Neural progenitor cell (in vitro differentiated cells): ENCODE results near the gene IFITM10. TPM values are rescaled to one million over a fixed set of nuclear protein-coding genes. Genes with fewer than 3 reads are reported as not detected.
A peak's percentile ranks its signal among the peaks of the same experiment; 100 is the strongest.
"Not testable (repeated sequence)": the region's sequence is repeated elsewhere in the genome, so short reads cannot be mapped to it uniquely, and the experiment has no call there.

ENCODE experiments used
- DNase-seq: peaks from one replicate; pipeline ENCODE4 v3.0.0-alpha.2; 2016; ENCODE audit warnings: low spot score
- H2AFZ ChIP-seq: fragments of 200-600 bp; sonication (generic); replicated peaks from 2 replicates; pipeline ENCODE4 v1.6.1; 2016; ENCODE audit warnings: antibody characterized with exemption
- H3F3A ChIP-seq: fragments of 200-600 bp; sonication (generic); 2 replicates; pipeline ENCODE4 v1.6.1; 2016; ENCODE audit warnings: antibody characterized with exemption, low read depth
- H3K27ac ChIP-seq: fragments of 200-600 bp; sonication (generic); 2 replicates; pipeline ENCODE4 v1.5.1; 2016; ENCODE audit warnings: mild to moderate bottlenecking
- H3K27me3 ChIP-seq: fragments of 200-600 bp; sonication (generic); 2 replicates; pipeline ENCODE4 v1.6.1; 2016; ENCODE audit warnings: mild to moderate bottlenecking, moderate library complexity
- H3K36me3 ChIP-seq: fragments of 200-600 bp; sonication (generic); 2 replicates; pipeline ENCODE4 v1.5.1; 2016
- H3K4me1 ChIP-seq: fragments of 200-600 bp; sonication (generic); 2 replicates; pipeline ENCODE4 v1.6.1; 2016; ENCODE audit warnings: mixed run types
- H3K4me2 ChIP-seq: fragments of 200-600 bp; sonication (generic); 2 replicates; pipeline ENCODE4 v1.6.1; 2016
- H3K4me3 ChIP-seq: fragments of 200-600 bp; sonication (generic); 2 replicates; pipeline ENCODE4 v1.5.1; 2016
- H3K79me2 ChIP-seq: fragments of 200-600 bp; sonication (generic); 2 replicates; pipeline ENCODE4 v1.6.1; 2016; ENCODE audit warnings: low read depth
- H3K9ac ChIP-seq: fragments of 200-600 bp; sonication (generic); 2 replicates; pipeline ENCODE4 v1.6.1; 2016
- H3K9me3 ChIP-seq: fragments of 200-600 bp; sonication (generic); 2 replicates; pipeline ENCODE4 v1.5.1; 2016; ENCODE audit warnings: low read depth
- H4K20me1 ChIP-seq: fragments of 200-600 bp; sonication (generic); 2 replicates; pipeline ENCODE4 v1.6.1; 2016; ENCODE audit warnings: low read depth
- H3K27ac Mint-ChIP-seq: 3 replicates; pipeline ENCODE4 v1.8.0; 2021; ENCODE audit warnings: mixed read lengths
- H3K27me3 Mint-ChIP-seq: 2 replicates; pipeline ENCODE4 v1.8.0; 2022; ENCODE audit warnings: low read depth, mild to moderate bottlenecking, inconsistent platforms, moderate library complexity, mixed read lengths; ENCODE audit not compliant: insufficient read depth
- H3K36me3 Mint-ChIP-seq: 3 replicates; pipeline ENCODE4 v1.8.0; 2021; ENCODE audit warnings: mixed read lengths
- H3K4me1 Mint-ChIP-seq: 3 replicates; pipeline ENCODE4 v1.8.0; 2021; ENCODE audit warnings: mixed read lengths
- H3K4me3 Mint-ChIP-seq: 3 replicates; pipeline ENCODE4 v1.8.0; 2021; ENCODE audit warnings: mild to moderate bottlenecking, moderate library complexity, mixed read lengths
- H3K9me3 Mint-ChIP-seq: 3 replicates; pipeline ENCODE4 v1.8.0; 2020; ENCODE audit warnings: mixed read lengths
- EZH2 ChIP-seq: fragments of 200-600 bp; sonication (generic); IDR thresholded peaks from 2 replicates; pipeline ENCODE4 v1.6.1; 2017; ENCODE audit warnings: antibody characterized with exemption, mild to moderate bottlenecking, moderate library complexity
- EZH2phosphoT487 ChIP-seq: fragments of 200-600 bp; sonication (generic); IDR thresholded peaks from 2 replicates; pipeline ENCODE4 v1.6.1; 2017; ENCODE audit warnings: antibody characterized with exemption
- total RNA-seq: library from RNA; depleted of rRNA; stranded (reverse); fragments of >200 nt; gene quantifications from 2 replicates; pipeline ENCODE4 v1.2.3, GENCODE V29; 2015; ENCODE audit warnings: low replicate concordance
- TF ChIP-seq, protein P1 (sequence below): fragments of 200-600 bp; sonication (generic); IDR thresholded peaks from 2 replicates; pipeline ENCODE4 v1.5.1; 2017; ENCODE audit warnings: antibody characterized with exemption, mild to moderate bottlenecking

Gene IFITM10
- total RNA-seq, 1 donor from 2014 or later: not detected

- peaks cover 13% of the 10 kb centered on the region for H3K4me1 Mint-ChIP-seq
- peaks cover 5% of the 10 kb centered on the region for H3K4me1 ChIP-seq
- H3K4me3 Mint-ChIP-seq: no peak overlapping the region
- H3K9me3 ChIP-seq: no peaks in the 10 kb centered on the region
- TF ChIP-seq EZH2phosphoT487 (no peak), EZH2 (no peak)
- TF ChIP-seq, protein P1, sequence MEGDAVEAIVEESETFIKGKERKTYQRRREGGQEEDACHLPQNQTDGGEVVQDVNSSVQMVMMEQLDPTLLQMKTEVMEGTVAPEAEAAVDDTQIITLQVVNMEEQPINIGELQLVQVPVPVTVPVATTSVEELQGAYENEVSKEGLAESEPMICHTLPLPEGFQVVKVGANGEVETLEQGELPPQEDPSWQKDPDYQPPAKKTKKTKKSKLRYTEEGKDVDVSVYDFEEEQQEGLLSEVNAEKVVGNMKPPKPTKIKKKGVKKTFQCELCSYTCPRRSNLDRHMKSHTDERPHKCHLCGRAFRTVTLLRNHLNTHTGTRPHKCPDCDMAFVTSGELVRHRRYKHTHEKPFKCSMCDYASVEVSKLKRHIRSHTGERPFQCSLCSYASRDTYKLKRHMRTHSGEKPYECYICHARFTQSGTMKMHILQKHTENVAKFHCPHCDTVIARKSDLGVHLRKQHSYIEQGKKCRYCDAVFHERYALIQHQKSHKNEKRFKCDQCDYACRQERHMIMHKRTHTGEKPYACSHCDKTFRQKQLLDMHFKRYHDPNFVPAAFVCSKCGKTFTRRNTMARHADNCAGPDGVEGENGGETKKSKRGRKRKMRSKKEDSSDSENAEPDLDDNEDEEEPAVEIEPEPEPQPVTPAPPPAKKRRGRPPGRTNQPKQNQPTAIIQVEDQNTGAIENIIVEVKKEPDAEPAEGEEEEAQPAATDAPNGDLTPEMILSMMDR: no peak
- H3K9me3 Mint-ChIP-seq: no peaks in the 10 kb centered on the region
- H4K20me1 ChIP-seq: no peaks in the 10 kb centered on the region
- no peak overlapping the region for H3K4me2 ChIP-seq
- no peak overlapping the region for H3K9ac ChIP-seq
- H3K27ac ChIP-seq: no peak overlapping the region
- H3K36me3 Mint-ChIP-seq: no peaks in the 10 kb centered on the region
- no peak for DNase-seq
- peaks cover 3% of the 10 kb centered on the region for H3F3A ChIP-seq
- H3K27ac Mint-ChIP-seq: peak overlapping the region; percentile 53
- H3K27me3 Mint-ChIP-seq: peaks cover 10% of the 10 kb centered on the region
- no peak overlapping the region for H3K4me3 ChIP-seq
- H3K27me3 ChIP-seq: peaks cover 8% of the 10 kb centered on the region
- no peak overlapping the region for H2AFZ ChIP-seq
- no peaks in the 10 kb centered on the region for H3K79me2 ChIP-seq
- no peaks in the 10 kb centered on the region for H3K36me3 ChIP-seq
These were observed 59.1 kb downstream of the IFITM10 start for GRCh38 chr11:1691026-1691877.

DNA sequence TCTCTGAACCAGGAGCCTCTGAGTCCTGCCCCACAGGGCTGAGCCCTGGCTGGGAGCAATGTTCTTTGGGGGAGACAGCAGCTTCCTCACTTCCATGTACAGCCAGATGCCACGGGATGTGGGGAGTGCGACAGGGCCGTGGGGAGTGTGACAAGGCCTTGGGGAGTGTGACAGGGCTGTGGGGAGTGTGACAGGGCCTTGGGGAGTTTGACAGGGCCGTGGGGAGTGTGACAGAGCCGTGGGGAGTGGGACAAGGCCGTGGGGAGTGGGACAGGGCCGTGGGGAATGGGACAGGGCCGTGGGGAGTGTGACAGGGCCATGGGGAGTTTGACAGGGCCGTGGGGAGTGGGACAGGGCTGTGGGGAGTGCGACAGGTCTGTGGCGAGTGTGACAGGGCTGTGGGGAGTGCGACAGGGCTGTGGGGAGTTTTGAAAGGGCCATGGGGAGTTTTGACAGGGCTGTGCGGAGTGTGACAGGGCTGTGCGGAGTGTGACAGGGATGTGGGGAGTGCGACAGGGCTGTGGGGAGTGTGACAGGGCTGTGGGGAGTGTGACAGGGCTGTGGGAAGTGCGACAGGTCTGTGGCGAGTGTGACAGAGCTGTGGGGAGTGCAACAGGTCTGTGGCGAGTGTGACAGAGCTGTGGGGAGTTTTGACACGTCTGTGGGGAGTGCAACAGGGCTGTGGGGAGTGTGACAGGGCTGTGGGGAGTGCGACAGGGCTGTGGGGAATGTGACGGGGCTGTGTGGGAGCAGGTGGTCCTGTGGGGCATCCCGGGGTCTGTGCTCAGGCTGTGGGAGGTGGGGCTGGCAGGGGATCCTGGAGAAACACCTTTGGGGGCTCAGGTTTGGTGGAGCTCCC is 60.0 kb downstream of the IFITM10 start:
- no peaks in the 10 kb centered on the region for H3K36me3 Mint-ChIP-seq
- H3K27me3 Mint-ChIP-seq: peaks cover 5% of the 10 kb centered on the region
- Histone ChIP-seq H3K4me2 (no peak overlapping the region), H3K27ac (no peak overlapping the region), H3K9me3 (no peaks in the 10 kb centered on the region), H3K4me1 (peaks cover 5% of the 10 kb centered on the region), H3K9ac (no peak overlapping the region), H3F3A (peaks cover 3% of the 10 kb centered on the region), H3K4me3 (no peak overlapping the region), H4K20me1 (no peaks in the 10 kb centered on the region), H3K27me3 (peaks cover 6% of the 10 kb centered on the region), H2AFZ (no peak overlapping the region), H3K79me2 (no peaks in the 10 kb centered on the region), H3K36me3 (no peaks in the 10 kb centered on the region)
- H3K4me1 Mint-ChIP-seq: peaks cover 13% of the 10 kb centered on the region
- no peaks in the 10 kb centered on the region for H3K9me3 Mint-ChIP-seq
- no peak for DNase-seq
- H3K4me3 Mint-ChIP-seq: no peak overlapping the region
- peak overlapping the region; percentile 76 for H3K27ac Mint-ChIP-seq
- TF ChIP-seq EZH2: no peak
- no peak for TF ChIP-seq EZH2phosphoT487
- TF ChIP-seq, protein P1: no peak

DNA sequence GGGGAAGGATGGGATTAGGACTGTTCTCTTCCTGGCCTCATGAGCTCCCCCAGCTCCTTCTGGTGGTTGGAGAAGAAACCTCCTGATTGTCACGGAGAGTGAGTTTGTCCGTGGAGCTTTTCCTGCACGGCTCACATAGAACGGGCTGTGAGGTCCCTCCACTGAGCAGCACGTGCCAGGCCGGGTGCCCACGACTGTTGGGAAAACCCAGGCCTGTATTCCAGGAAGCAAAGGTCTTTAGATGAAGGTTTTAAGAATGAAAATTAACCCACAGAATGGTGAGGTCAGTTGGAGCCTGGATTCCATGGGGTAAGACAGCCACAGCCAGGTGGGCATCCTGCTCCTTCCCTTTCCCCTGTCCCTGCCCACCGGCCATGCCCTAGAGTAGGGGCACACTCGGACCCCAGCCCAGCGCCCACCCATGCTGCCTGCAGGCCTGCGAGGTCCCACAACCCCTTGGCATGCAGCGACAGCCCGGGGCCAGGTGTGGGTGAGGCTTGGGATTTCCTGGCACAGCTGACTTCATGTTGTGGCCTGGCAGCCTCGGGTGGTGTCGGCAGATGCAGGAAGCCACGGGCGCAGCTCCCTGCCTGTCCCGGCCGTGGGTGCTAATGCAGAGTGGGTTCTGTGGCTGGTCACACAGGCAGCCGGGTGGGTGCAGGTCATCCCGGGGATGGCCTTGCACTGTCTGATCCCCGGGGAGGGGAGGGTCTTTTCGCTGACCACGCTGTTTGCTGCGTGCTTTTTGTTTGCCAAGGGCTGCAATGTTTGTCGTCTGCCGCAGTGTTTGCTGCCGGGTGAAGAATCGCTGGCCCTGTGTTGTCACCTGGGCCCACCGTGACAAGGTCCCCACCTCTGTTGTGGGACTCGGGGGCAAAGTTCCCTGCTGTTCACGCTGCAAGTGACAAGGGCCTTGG is 60.9 kb downstream of the IFITM10 start:
- not testable (repeated sequence) for H3K4me3 ChIP-seq, H3K4me1 ChIP-seq, H3K36me3 Mint-ChIP-seq, H3K4me3 Mint-ChIP-seq, DNase-seq, H3K27me3 ChIP-seq, H3K27ac ChIP-seq, H3K27me3 Mint-ChIP-seq, H2AFZ ChIP-seq, H3K9ac ChIP-seq, H3K36me3 ChIP-seq, H3K4me2 ChIP-seq, H3K9me3 ChIP-seq, H3K9me3 Mint-ChIP-seq, H4K20me1 ChIP-seq, H3K79me2 ChIP-seq, H3F3A ChIP-seq
- Mint-ChIP-seq H3K4me1 (peaks cover 13% of the 10 kb centered on the region), H3K27ac (peak overlapping the region; percentile 69)

DNA sequence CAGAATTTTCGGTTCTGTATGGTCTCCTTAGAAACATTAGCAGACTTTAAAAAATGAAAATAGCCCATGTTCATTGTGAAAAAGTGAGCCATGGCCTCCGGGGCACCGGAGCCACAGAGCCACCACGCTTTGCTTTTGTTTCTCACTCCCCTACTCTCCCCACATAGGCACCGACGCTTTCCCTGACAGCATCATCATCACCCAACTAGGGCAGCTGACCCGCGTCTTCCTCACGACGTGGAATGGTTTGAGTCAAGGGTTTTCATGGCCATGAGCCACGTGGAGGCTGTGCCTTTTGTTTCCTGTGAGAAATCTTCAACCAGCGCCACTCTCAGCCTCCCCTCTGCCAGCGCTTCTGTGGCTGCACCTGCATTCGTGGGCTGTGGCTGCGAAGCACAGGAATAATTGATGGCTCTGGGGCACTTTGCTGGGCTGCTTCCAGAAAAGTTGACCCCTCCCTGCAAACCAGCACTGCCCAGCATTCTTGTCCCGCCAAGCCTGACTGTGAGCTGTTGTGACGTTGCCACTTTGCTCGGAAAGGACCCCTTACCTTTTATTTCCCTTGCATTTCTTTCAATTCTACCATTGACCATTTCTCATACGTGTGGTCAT is 62.0 kb downstream of the IFITM10 start:
- H3K4me3 Mint-ChIP-seq, H3K9ac ChIP-seq, H3K27me3 ChIP-seq, H3K79me2 ChIP-seq, H3K9me3 ChIP-seq, DNase-seq, H2AFZ ChIP-seq, H3K36me3 Mint-ChIP-seq, H3K27ac Mint-ChIP-seq, H3K4me3 ChIP-seq, H3K4me1 ChIP-seq, H3K9me3 Mint-ChIP-seq, H3K4me1 Mint-ChIP-seq, H3K4me2 ChIP-seq, H4K20me1 ChIP-seq, H3F3A ChIP-seq, H3K27ac ChIP-seq, H3K27me3 Mint-ChIP-seq, H3K36me3 ChIP-seq: not testable (repeated sequence)

DNA sequence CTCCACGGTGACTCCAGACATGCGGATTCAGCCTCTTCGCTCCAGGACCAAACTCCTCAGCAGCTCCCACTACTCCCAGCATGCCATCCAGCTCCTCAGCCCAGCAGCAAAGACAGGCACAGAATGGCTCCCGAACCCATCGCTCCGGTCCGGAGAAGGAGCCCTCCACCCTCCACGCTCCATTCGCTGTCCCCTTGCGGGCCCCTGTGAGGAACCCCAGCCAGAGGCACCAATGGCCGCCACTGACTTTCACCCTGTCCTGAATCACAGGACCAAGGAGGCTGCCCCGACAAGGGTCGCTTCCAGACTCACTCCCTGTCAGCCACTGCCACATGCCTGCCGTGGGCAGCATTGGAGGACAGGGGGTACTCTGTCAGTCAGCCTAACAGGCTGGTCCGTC is 64.2 kb downstream of the IFITM10 start:
- not testable (repeated sequence) for H3K4me2 ChIP-seq, H3K79me2 ChIP-seq, H3K36me3 Mint-ChIP-seq, DNase-seq, H3K9ac ChIP-seq, H3K4me1 Mint-ChIP-seq, H3K4me1 ChIP-seq, H3K4me3 Mint-ChIP-seq, H3K27me3 Mint-ChIP-seq, H2AFZ ChIP-seq, H3K27ac Mint-ChIP-seq, H3K9me3 ChIP-seq, H3F3A ChIP-seq, H3K36me3 ChIP-seq, H4K20me1 ChIP-seq, H3K9me3 Mint-ChIP-seq, H3K4me3 ChIP-seq, H3K27ac ChIP-seq, H3K27me3 ChIP-seq
